Vagina (tissue), 2 donors: ENCODE data around the gene ZNF154. TPM values are rescaled to one million over a fixed set of nuclear protein-coding genes. Genes with fewer than 3 reads are reported as not detected.

ENCODE experiments used
- DNase-seq, 2 donors: peaks; one replicate each; pipeline ENCODE4 v3.0.0-alpha.2; 2017; ENCODE audit errors: extremely low spot score in 2 of 2
- H3K27ac ChIP-seq: fragments of 200-600 bp; sonication (generic); one replicate; pipeline ENCODE4 v1.5.1; 2019
- H3K27me3 ChIP-seq: fragments of 200-600 bp; sonication (generic); one replicate; pipeline ENCODE4 v1.5.1; 2019
- H3K36me3 ChIP-seq, 2 donors: fragments of 200-600 bp; sonication (generic); one replicate each; pipeline ENCODE4 v1.5.1; 2017 to 2019
- H3K4me1 ChIP-seq: fragments of 200-600 bp; sonication (generic); one replicate; pipeline ENCODE4 v1.5.1; 2019
- H3K4me3 ChIP-seq, 2 donors: fragments of 200-600 bp; sonication (generic); 1 replicate in 1 of 2; 2 replicates in 1 of 2; pipeline ENCODE4 v1.5.1; 2016 to 2019
- H3K9me3 ChIP-seq: fragments of 200-600 bp; sonication (generic); one replicate; pipeline ENCODE4 v1.5.1; 2019
- POLR2A ChIP-seq, 2 donors: fragments of 450-650 bp; IDR thresholded peaks; one replicate each; pipeline ENCODE4 v1.6.1; 2017; ENCODE audit warnings: antibody characterized with exemption in 2 of 2, mild to moderate bottlenecking in 2 of 2, moderate library complexity in 2 of 2
- POLR2AphosphoS5 ChIP-seq, 2 donors: sonication (generic); formaldehyde crosslinking; IDR thresholded peaks; one replicate each; pipeline ENCODE4 v1.9.0; 2017; ENCODE audit warnings: antibody characterized with exemption in 2 of 2, mild to moderate bottlenecking in 2 of 2, low read depth in 1 of 2; ENCODE audit not compliant: insufficient read depth in 1 of 2
- intact Hi-C: fragments of 100-400 bp; cut with DNase I; formaldehyde crosslinking; loops from one replicate; pipeline ENCODE4 v1.15.1; 2023
- total RNA-seq: library from RNA; depleted of rRNA; stranded (reverse); fragments of >200 nt; gene quantifications from one replicate; pipeline ENCODE4 v1.2.3, GENCODE V29; 2016
- TF ChIP-seq, protein P1 (sequence below), 3 experiments: fragments of 450-650 bp in 2 of 3; fragments of 200-600 bp in 1 of 3; sonication (generic) in 1 of 3; IDR thresholded peaks; one replicate each; pipeline ENCODE4 v1.5.1; 2017 to 2019; ENCODE audit warnings: antibody characterized with exemption in 3 of 3, mild to moderate bottlenecking in 2 of 3, moderate library complexity in 2 of 3

The ZNF154 gene
- total RNA-seq, 1 donor from 2014 or later, result 2.2 TPM

DNA sequence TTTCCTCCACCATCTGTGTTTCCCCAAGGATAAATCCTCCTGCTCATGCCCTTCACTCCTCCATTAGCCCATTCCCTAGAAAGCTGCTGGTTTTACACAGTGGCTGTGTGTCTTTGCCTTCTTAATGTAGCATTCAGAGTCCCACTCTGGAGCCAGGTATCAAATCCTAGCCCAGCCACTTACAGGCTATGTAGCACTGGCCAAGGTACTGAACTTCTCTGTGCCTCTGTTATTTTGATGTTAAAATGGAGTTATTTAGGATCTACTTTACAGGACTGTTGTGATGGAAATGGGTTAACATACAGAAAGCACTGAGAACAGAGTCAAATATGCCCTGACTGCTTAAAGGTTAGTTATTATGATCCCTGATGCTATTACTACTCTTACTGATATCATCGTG, 41.8 kb downstream of the ZNF154 start:
- no peak overlapping the region for H3K4me3 ChIP-seq
- H3K36me3 ChIP-seq, result no peaks in the 10 kb centered on the region
- intact Hi-C loops, result no loop called here
- H3K4me1 ChIP-seq, result no peaks in the 10 kb centered on the region
- no peaks in the 10 kb centered on the region for H3K27me3 ChIP-seq
- TF ChIP-seq, protein P1, sequence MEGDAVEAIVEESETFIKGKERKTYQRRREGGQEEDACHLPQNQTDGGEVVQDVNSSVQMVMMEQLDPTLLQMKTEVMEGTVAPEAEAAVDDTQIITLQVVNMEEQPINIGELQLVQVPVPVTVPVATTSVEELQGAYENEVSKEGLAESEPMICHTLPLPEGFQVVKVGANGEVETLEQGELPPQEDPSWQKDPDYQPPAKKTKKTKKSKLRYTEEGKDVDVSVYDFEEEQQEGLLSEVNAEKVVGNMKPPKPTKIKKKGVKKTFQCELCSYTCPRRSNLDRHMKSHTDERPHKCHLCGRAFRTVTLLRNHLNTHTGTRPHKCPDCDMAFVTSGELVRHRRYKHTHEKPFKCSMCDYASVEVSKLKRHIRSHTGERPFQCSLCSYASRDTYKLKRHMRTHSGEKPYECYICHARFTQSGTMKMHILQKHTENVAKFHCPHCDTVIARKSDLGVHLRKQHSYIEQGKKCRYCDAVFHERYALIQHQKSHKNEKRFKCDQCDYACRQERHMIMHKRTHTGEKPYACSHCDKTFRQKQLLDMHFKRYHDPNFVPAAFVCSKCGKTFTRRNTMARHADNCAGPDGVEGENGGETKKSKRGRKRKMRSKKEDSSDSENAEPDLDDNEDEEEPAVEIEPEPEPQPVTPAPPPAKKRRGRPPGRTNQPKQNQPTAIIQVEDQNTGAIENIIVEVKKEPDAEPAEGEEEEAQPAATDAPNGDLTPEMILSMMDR (IDR thresholded peaks at IDR 0.05), result no peak
- TF ChIP-seq POLR2A (IDR thresholded peaks at IDR 0.05), result no peak
- no peak for TF ChIP-seq POLR2AphosphoS5 (IDR thresholded peaks at IDR 0.05; ENCODE audit: insufficient read depth in 1 of 2, low read depth in 1 of 2)
- no peak for DNase-seq
- no peak overlapping the region for H3K27ac ChIP-seq
- H3K9me3 ChIP-seq, result no peaks in the 10 kb centered on the region

DNA sequence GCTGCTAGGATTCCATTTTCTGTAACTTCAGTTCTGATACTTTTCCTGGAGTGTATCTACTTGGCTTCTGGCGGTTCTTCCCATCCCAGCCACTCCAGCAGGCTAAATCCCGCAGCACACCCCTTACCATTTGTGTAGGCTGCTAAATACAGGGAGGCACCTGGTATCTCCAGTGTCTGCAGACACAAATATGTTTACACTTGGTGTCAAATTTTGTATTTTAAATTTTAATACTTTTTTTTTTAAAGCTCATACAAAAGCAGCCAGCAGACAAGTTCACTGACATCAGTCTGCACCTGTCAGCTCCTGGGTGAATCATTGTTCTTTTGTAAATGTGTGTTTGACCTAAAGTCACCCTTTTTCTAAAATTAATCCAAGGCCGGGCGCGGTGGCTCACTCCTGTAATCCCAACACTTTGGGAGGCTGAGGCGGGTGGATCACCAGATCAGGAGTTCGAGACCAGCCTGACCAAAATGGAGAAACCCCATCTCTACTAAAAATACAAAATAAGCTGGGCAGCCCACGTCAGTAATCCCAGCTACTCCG, 43.7 kb downstream of the ZNF154 start:
- no peak for DNase-seq
- H3K27ac ChIP-seq, result no peak overlapping the region
- no peak for TF ChIP-seq POLR2AphosphoS5 (IDR thresholded peaks at IDR 0.05; ENCODE audit: insufficient read depth in 1 of 2, low read depth in 1 of 2)
- TF ChIP-seq, protein P1 (IDR thresholded peaks at IDR 0.05), result no peak
- TF ChIP-seq POLR2A (IDR thresholded peaks at IDR 0.05), result no peak
- no peaks in the 10 kb centered on the region for H3K36me3 ChIP-seq
- H3K4me1 ChIP-seq, result no peaks in the 10 kb centered on the region
- no peaks in the 10 kb centered on the region for H3K27me3 ChIP-seq
- H3K9me3 ChIP-seq, result no peaks in the 10 kb centered on the region
- intact Hi-C loops, result no loop called here
- H3K4me3 ChIP-seq, result no peak overlapping the region

DNA sequence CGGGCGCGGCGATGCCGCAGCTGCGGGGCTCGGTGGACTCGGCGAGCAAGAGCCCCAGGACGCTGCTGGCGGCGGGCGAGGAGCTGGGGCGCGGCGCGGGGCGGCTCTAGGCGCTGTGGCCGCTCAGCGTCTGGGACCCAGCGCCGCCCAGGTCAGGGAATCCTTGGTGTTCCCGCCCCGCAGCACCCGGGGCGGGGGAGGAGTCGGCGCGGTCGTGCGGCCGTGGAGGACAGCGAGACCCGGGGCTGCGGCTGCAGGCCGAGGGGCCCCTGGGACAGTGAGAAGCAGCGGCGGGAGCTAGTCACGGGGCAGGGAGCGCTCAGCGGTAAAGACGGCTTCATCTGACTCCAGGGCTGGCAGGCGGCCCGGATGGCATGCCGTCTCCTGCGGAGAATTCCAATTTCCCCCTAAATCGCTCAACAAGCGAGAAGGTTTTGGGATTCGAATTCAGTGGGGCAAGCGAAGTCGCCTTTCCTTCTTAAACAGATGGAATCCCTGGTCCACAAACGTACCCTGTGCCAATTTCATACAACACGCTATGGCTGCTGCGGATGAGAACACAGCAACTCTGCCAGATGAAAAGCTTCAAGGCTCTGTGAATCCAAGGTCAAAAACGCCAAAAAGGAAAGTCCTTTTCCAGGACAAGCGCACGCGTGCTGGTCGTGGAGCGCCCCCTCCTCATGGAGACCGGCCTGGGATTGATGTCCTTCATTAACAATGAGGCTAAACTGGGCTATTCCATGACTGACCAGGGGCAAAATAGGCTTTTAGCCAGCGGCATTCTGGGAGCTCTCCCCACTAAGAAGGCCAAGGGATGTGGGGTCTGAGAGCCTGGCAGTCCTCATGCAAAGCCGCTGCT, 44.5 kb downstream of the ZNF154 start:
- Histone ChIP-seq H3K36me3 (no peaks in the 10 kb centered on the region), H3K27me3 (no peaks in the 10 kb centered on the region), H3K4me1 (no peaks in the 10 kb centered on the region), H3K4me3 (peak overlapping the region; percentile 57 to 68), H3K9me3 (no peaks in the 10 kb centered on the region), H3K27ac (peak overlapping the region; percentile 76)
- intact Hi-C loops, result no loop called here
- TF ChIP-seq POLR2A (IDR thresholded peaks at IDR 0.05) (no peak), POLR2AphosphoS5 (IDR thresholded peaks at IDR 0.05; ENCODE audit: insufficient read depth in 1 of 2, low read depth in 1 of 2) (peak in 1 of 2 donors; percentile 37)
- TF ChIP-seq, protein P1 (IDR thresholded peaks at IDR 0.05), result no peak
- DNase-seq, result no peak

DNA sequence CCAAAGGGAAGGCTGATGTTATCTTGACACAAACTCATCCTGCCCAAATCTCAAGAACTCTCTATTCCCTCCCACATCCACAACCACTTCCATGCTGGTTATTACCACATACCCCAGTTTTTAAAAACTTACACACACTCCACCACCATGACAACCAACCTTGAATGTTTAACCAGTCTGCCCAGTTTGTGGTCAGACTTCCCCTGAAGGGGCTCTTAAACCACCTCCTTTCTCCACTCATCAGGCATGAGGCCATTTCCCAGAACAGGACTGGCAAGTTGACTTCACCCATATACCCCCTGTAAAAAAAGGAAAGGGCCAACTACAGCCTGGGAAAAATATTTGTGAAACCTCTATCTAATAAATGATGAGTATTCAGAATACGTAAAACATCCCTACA, 52.7 kb downstream of the ZNF154 start:
- DNase-seq, result no peak

More for the DNA sequence above, 52.7 kb downstream of the ZNF154 start:
- TF ChIP-seq POLR2A (IDR thresholded peaks at IDR 0.05), result no peak
- TF ChIP-seq POLR2AphosphoS5 (IDR thresholded peaks at IDR 0.05; ENCODE audit: insufficient read depth in 1 of 2, low read depth in 1 of 2), result no peak
- TF ChIP-seq, protein P1 (IDR thresholded peaks at IDR 0.05), result no peak
- intact Hi-C loops, result no loop called here
- no peaks in the 10 kb centered on the region for H3K36me3 ChIP-seq
- no peaks in the 10 kb centered on the region for H3K4me1 ChIP-seq
- no peak overlapping the region for H3K4me3 ChIP-seq
- no peak overlapping the region for H3K27ac ChIP-seq
- no peaks in the 10 kb centered on the region for H3K9me3 ChIP-seq
- no peaks in the 10 kb centered on the region for H3K27me3 ChIP-seq
